ENCODE data around the gene AQP1.

AQP1 gene

GRCh38 chr7:30970594-30971094, 59.0 kb downstream of the AQP1 start:
- Histone ChIP-seq H3K4me3 (ENCODE audit: insufficient read depth, low read depth, low read length, poor library complexity, severe bottlenecking) (no peak overlapping the region), H3K27me3 (replicated peaks; ENCODE audit: control insufficient read depth, insufficient read depth, low read length, poor library complexity, severe bottlenecking) (no peaks in the 10 kb centered on the region), H3K27ac (ENCODE audit: insufficient read depth, low read length, poor library complexity, severe bottlenecking) (no peak overlapping the region), H3K9me3 (ENCODE audit: control insufficient read depth, low read length) (no peaks in the 10 kb centered on the region), H3K36me3 (ENCODE audit: control insufficient read depth, insufficient read depth, low read length) (no peaks in the 10 kb centered on the region), H3K4me1 (ENCODE audit: control insufficient read depth, insufficient read depth, low read length, poor library complexity, severe bottlenecking) (no peaks in the 10 kb centered on the region)
- DNase-seq, result no peak

- no peak overlapping the region for H3K4me3 ChIP-seq (ENCODE audit: insufficient read depth, low read depth, low read length, poor library complexity, severe bottlenecking)
- no peak for DNase-seq
- no peaks in the 10 kb centered on the region for H3K36me3 ChIP-seq (ENCODE audit: control insufficient read depth, insufficient read depth, low read length)
- no peaks in the 10 kb centered on the region for H3K4me1 ChIP-seq (ENCODE audit: control insufficient read depth, insufficient read depth, low read length, poor library complexity, severe bottlenecking)
- H3K27ac ChIP-seq (ENCODE audit: insufficient read depth, low read length, poor library complexity, severe bottlenecking), result no peak overlapping the region
- H3K27me3 ChIP-seq (replicated peaks; ENCODE audit: control insufficient read depth, insufficient read depth, low read length, poor library complexity, severe bottlenecking), result no peaks in the 10 kb centered on the region
- no peaks in the 10 kb centered on the region for H3K9me3 ChIP-seq (ENCODE audit: control insufficient read depth, low read length)
Measured at GRCh38 chr7:30971440-30971839, 59.8 kb downstream of the AQP1 start.

DNA sequence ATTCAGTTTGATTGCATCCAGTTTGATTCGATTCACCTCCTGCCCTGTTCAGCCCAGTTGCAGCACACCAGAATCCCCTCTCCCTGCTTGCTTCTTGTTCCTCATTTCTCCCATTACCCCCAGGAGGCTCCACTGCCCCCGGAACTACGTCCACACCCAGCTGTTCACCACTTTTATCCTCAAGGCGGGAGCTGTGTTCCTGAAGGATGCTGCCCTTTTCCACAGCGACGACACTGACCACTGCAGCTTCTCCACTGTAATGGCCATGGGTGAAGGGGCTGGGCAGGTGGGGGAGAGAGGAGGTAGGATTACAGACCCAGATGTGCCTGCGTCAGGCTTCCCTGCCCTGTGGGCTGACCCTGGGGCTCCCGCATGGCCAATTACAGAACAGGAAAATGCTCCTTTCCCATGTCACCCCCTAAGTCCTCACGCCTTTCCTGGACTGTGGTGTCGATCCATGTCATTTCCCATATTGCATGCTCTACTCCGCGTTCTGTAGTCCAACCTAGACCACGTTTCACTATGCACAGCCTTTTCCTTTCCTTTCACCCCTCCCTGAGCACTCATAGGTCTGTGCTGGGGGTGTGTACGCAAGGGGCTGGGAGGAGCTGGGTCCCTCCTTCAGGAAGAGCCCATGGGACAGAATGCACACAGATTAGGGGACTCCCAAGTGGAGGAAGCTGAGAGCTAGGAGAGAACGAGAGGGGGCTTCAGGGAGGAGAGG, 60.3 kb downstream of the AQP1 start:
- no peaks in the 10 kb centered on the region for H3K27me3 ChIP-seq (replicated peaks; ENCODE audit: control insufficient read depth, insufficient read depth, low read length, poor library complexity, severe bottlenecking)

DNA sequence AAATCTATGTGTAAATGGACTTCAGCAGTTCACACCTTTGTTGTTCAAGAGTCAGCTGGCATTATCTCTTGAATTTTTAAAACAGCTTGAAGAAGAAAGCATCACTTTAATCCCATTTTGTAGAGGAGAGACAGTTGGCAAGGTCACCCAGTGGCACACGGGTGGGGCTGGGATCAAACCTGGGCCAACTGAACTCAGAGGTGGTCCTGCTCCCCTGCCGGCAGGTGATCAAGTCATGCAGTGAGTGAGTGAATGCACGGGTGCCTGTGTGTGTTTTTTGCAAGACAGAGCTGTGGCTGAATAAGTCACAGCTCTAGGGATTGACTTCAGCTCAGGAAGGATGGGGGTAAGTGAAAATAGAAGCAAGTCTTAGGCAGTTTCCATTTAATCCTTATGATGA, 61.6 kb downstream of the AQP1 start:
- Histone ChIP-seq H3K36me3 (ENCODE audit: control insufficient read depth, insufficient read depth, low read length) (no peaks in the 10 kb centered on the region), H3K27ac (ENCODE audit: insufficient read depth, low read length, poor library complexity, severe bottlenecking) (no peak overlapping the region), H3K4me3 (ENCODE audit: insufficient read depth, low read depth, low read length, poor library complexity, severe bottlenecking) (no peak overlapping the region), H3K4me1 (ENCODE audit: control insufficient read depth, insufficient read depth, low read length, poor library complexity, severe bottlenecking) (no peaks in the 10 kb centered on the region), H3K9me3 (ENCODE audit: control insufficient read depth, low read length) (no peaks in the 10 kb centered on the region), H3K27me3 (replicated peaks; ENCODE audit: control insufficient read depth, insufficient read depth, low read length, poor library complexity, severe bottlenecking) (no peaks in the 10 kb centered on the region)
- DNase-seq, result no peak

More for the DNA sequence above, 60.3 kb downstream of the AQP1 start:
- no peak overlapping the region for H3K27ac ChIP-seq (ENCODE audit: insufficient read depth, low read length, poor library complexity, severe bottlenecking)
- H3K4me3 ChIP-seq (ENCODE audit: insufficient read depth, low read depth, low read length, poor library complexity, severe bottlenecking), result no peak overlapping the region
- DNase-seq, result no peak
- H3K9me3 ChIP-seq (ENCODE audit: control insufficient read depth, low read length), result no peaks in the 10 kb centered on the region
- H3K4me1 ChIP-seq (ENCODE audit: control insufficient read depth, insufficient read depth, low read length, poor library complexity, severe bottlenecking), result no peaks in the 10 kb centered on the region
- H3K36me3 ChIP-seq (ENCODE audit: control insufficient read depth, insufficient read depth, low read length), result no peaks in the 10 kb centered on the region

DNA sequence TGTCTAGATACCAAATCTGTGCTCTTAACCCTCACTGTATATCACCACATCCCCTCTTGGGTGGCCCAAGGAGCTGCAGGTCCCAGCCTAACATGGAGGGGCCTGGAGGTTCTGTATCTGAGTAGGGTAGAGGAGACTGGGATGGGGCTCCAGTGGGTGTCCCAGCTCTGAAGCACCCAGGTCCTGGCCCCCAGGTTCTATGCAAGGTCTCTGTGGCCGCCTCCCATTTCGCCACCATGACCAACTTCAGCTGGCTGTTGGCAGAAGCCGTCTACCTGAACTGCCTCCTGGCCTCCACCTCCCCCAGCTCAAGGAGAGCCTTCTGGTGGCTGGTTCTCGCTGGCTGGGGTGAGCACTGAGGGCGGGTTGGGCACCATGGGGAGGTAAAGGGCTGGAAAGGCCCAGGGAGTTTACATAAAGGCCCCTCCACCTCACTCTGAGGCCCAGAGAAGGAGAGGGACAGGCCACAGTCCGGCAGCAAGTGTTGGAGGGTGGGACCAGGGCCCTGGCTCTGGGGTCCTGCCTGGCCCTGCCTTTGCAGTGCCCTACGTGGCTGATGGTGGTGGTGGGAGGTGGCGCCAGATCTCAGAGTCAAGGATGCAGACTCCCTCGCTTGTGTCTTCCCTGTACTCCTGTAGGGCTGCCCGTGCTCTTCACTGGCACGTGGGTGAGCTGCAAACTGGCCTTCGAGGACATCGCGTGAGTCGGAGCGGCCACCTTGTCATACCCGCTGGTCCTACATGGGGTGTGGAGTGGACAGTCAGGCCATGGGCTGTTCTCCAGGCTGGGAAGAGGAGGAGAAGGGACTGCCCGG, 62.3 kb downstream of the AQP1 start:
- no peak overlapping the region for H3K4me3 ChIP-seq (ENCODE audit: insufficient read depth, low read depth, low read length, poor library complexity, severe bottlenecking)
- no peak for DNase-seq
- H3K36me3 ChIP-seq (ENCODE audit: control insufficient read depth, insufficient read depth, low read length), result no peaks in the 10 kb centered on the region
- no peaks in the 10 kb centered on the region for H3K4me1 ChIP-seq (ENCODE audit: control insufficient read depth, insufficient read depth, low read length, poor library complexity, severe bottlenecking)
- no peaks in the 10 kb centered on the region for H3K27me3 ChIP-seq (replicated peaks; ENCODE audit: control insufficient read depth, insufficient read depth, low read length, poor library complexity, severe bottlenecking)
- H3K9me3 ChIP-seq (ENCODE audit: control insufficient read depth, low read length), result no peaks in the 10 kb centered on the region
- no peak overlapping the region for H3K27ac ChIP-seq (ENCODE audit: insufficient read depth, low read length, poor library complexity, severe bottlenecking)

GRCh38 chr7:30974605-30975255, 63.1 kb downstream of the AQP1 start:
- Histone ChIP-seq H3K4me1 (ENCODE audit: control insufficient read depth, insufficient read depth, low read length, poor library complexity, severe bottlenecking) (no peaks in the 10 kb centered on the region), H3K27me3 (replicated peaks; ENCODE audit: control insufficient read depth, insufficient read depth, low read length, poor library complexity, severe bottlenecking) (no peaks in the 10 kb centered on the region), H3K27ac (ENCODE audit: insufficient read depth, low read length, poor library complexity, severe bottlenecking) (no peak overlapping the region), H3K36me3 (ENCODE audit: control insufficient read depth, insufficient read depth, low read length) (no peaks in the 10 kb centered on the region), H3K9me3 (ENCODE audit: control insufficient read depth, low read length) (no peaks in the 10 kb centered on the region), H3K4me3 (ENCODE audit: insufficient read depth, low read depth, low read length, poor library complexity, severe bottlenecking) (no peak overlapping the region)
- DNase-seq, result no peak

Data from effector memory CD4-positive, alpha-beta T cell (primary cell).